GM12891 (cell line): ENCODE data around the gene GLIS1.
A peak's percentile ranks its signal among the peaks of the same experiment; 100 is the strongest.

Experiments
- DNase-seq: peaks from one replicate; pipeline ENCODE4 v3.0.0; 2011; ENCODE audit warnings: low spot score; ENCODE audit not compliant: insufficient read length
- FAIRE-seq: peaks from 2 replicates; lab custom pipeline; 2011; peaks lifted over from hg19 to GRCh38; lab: Jason Lieb, UNC
- PAX5 ChIP-seq: IDR thresholded peaks from 2 replicates; pipeline ENCODE4 v1.6.1; 2011; ENCODE audit warnings: low read length, moderate library complexity, mild to moderate bottlenecking; ENCODE audit not compliant: insufficient read depth, severe bottlenecking
- POLR2A ChIP-seq: IDR thresholded peaks from 2 replicates; pipeline ENCODE4 v1.6.1; 2011; ENCODE audit warnings: low read depth, low read length, control low read depth
- POLR2AphosphoS5 ChIP-seq: IDR thresholded peaks from 2 replicates; pipeline ENCODE4 v1.6.1; 2011; ENCODE audit warnings: low read depth, low read length, control low read depth
- POU2F2 ChIP-seq: IDR thresholded peaks from 2 replicates; pipeline ENCODE4 v1.6.1; 2011; ENCODE audit warnings: low read depth, mild to moderate bottlenecking, control low read depth, low read length, moderate library complexity
- SPI1 ChIP-seq: IDR thresholded peaks from 2 replicates; pipeline ENCODE4 v1.6.1; 2011; ENCODE audit warnings: low read depth, low read length, control low read depth
- TAF1 ChIP-seq: IDR thresholded peaks from 2 replicates; pipeline ENCODE4 v1.6.1; 2011; ENCODE audit warnings: low read depth, low read length, control low read depth

GLIS1 gene

GRCh38 chr1:53589043-53589887, 149.7 kb downstream of the GLIS1 start:
- DNase-seq (no peak), FAIRE-seq (no peak)
- TF ChIP-seq POLR2A, result no peak
- no peak for TF ChIP-seq POLR2AphosphoS5
- no peak for TF ChIP-seq POU2F2
- TF ChIP-seq SPI1, result no peak
- TF ChIP-seq TAF1, result no peak
- no peak for TF ChIP-seq PAX5

GRCh38 chr1:53588053-53588779, 150.7 kb downstream of the GLIS1 start:
- DNase-seq (no peak), FAIRE-seq (no peak)
- TF ChIP-seq PAX5, result no peak
- no peak for TF ChIP-seq SPI1
- TF ChIP-seq POLR2AphosphoS5, result no peak
- TF ChIP-seq TAF1, result no peak
- TF ChIP-seq POLR2A, result no peak
- TF ChIP-seq POU2F2, result no peak

- FAIRE-seq (no peak), DNase-seq (no peak)
- TF ChIP-seq POU2F2 (no peak), POLR2AphosphoS5 (no peak), TAF1 (no peak), PAX5 (no peak), POLR2A (no peak), SPI1 (no peak)
These were observed 151.5 kb downstream of the GLIS1 start for GRCh38 chr1:53587252-53587988.

GRCh38 chr1:53586765-53587164, 152.2 kb downstream of the GLIS1 start:
- no peak for DNase-seq
- TF ChIP-seq POLR2A (no peak), POU2F2 (no peak), PAX5 (no peak), POLR2AphosphoS5 (no peak), SPI1 (no peak), TAF1 (no peak)
- no peak for FAIRE-seq

- FAIRE-seq, result no peak
- no peak for DNase-seq
- TF ChIP-seq TAF1 (no peak), POU2F2 (no peak), POLR2AphosphoS5 (no peak), POLR2A (no peak), SPI1 (no peak), PAX5 (no peak)
These were observed 153.4 kb downstream of the GLIS1 start for GRCh38 chr1:53585565-53585964.

- DNase-seq (no peak), FAIRE-seq (peak; percentile 69)
- TF ChIP-seq POU2F2, result no peak
- TF ChIP-seq TAF1, result no peak
- no peak for TF ChIP-seq PAX5
- no peak for TF ChIP-seq POLR2AphosphoS5
- TF ChIP-seq POLR2A, result no peak
- no peak for TF ChIP-seq SPI1
These were observed 153.8 kb downstream of the GLIS1 start for GRCh38 chr1:53585129-53585528.

- FAIRE-seq, result no peak
- TF ChIP-seq PAX5, result no peak
- TF ChIP-seq POLR2AphosphoS5, result no peak
- TF ChIP-seq POLR2A, result no peak
- no peak for TF ChIP-seq TAF1
- no peak for TF ChIP-seq SPI1
- TF ChIP-seq POU2F2, result no peak
- DNase-seq, result no peak
These were observed 154.2 kb downstream of the GLIS1 start for GRCh38 chr1:53584777-53585107.

GRCh38 chr1:53583868-53584776, 154.8 kb downstream of the GLIS1 start:
- no peak for FAIRE-seq
- no peak for DNase-seq
- TF ChIP-seq TAF1 (no peak), POLR2A (no peak), SPI1 (no peak), POU2F2 (no peak), PAX5 (no peak), POLR2AphosphoS5 (no peak)

- no peak for DNase-seq
- TF ChIP-seq SPI1, result no peak
- no peak for TF ChIP-seq TAF1
- TF ChIP-seq PAX5, result no peak
- no peak for TF ChIP-seq POU2F2
- TF ChIP-seq POLR2A, result no peak
- no peak for TF ChIP-seq POLR2AphosphoS5
- no peak for FAIRE-seq
These were observed 155.7 kb downstream of the GLIS1 start for GRCh38 chr1:53583021-53583867.
